ENCODE measurements around the gene ISM1.

DNA sequence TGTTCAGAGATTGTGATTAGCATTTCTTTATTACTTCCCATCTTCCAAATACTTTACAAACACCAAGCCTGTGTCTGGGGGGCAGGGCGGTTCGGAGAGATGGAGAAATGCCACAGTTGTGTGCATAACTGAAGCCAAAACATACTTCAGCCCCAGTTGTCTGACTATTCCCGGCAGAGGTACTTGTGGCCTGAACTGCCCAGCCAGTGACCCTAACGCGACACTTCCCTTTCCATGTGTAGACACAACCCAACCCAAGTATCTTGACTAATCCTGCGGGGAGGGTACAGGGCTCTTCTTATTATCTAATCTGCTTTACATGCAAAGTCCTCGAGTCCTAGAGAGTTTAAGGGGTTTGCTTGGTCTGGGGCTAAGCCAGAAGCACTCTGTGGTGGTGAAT lies 46.2 kb downstream of the ISM1 start:
- TF ChIP-seq, protein P1, sequence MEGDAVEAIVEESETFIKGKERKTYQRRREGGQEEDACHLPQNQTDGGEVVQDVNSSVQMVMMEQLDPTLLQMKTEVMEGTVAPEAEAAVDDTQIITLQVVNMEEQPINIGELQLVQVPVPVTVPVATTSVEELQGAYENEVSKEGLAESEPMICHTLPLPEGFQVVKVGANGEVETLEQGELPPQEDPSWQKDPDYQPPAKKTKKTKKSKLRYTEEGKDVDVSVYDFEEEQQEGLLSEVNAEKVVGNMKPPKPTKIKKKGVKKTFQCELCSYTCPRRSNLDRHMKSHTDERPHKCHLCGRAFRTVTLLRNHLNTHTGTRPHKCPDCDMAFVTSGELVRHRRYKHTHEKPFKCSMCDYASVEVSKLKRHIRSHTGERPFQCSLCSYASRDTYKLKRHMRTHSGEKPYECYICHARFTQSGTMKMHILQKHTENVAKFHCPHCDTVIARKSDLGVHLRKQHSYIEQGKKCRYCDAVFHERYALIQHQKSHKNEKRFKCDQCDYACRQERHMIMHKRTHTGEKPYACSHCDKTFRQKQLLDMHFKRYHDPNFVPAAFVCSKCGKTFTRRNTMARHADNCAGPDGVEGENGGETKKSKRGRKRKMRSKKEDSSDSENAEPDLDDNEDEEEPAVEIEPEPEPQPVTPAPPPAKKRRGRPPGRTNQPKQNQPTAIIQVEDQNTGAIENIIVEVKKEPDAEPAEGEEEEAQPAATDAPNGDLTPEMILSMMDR (IDR thresholded peaks at IDR 0.05) = no peak
- TF ChIP-seq POLR2A (IDR thresholded peaks at IDR 0.05) = no peak
- no peak for TF ChIP-seq EP300 (IDR thresholded peaks at IDR 0.05)
